C4-2B (cell line): ENCODE measurements around the gene PIAS1.

Experiments used
- CTCF ChIP-seq: fragments of 450-650 bp; conservative IDR thresholded peaks from 2 replicates; pipeline ENCODE4 v1.5.1; 2017; ENCODE audit warnings: mild to moderate bottlenecking
- ZFX ChIP-seq: fragments of 450-650 bp; IDR thresholded peaks from 2 replicates; pipeline ENCODE4 v1.6.1; 2017

- TF ChIP-seq CTCF (no peak), ZFX (no peak)
Observed at GRCh38 chr15:68047826-68048225, 6.3 kb upstream of the PIAS1 start.
